Nephron (organoid): ENCODE data around the gene PRKCB.

Experiments used
- H3K27ac Mint-ChIP-seq, 3 experiments: 2 replicates each; pipeline ENCODE4 v1.8.0; 2020; ENCODE audit warnings: mixed read lengths in 3 of 3, mild to moderate bottlenecking in 2 of 3, moderate library complexity in 1 of 3
- H3K27me3 Mint-ChIP-seq: 2 replicates; pipeline ENCODE4 v1.8.0; 2021; ENCODE audit warnings: low read depth, mild to moderate bottlenecking, moderate library complexity, mixed read lengths
- H3K36me3 Mint-ChIP-seq: 2 replicates; pipeline ENCODE4 v1.8.0; 2020; ENCODE audit warnings: low read depth, mixed read lengths
- H3K4me1 Mint-ChIP-seq: 2 replicates; pipeline ENCODE4 v1.8.0; 2020; ENCODE audit warnings: mixed read lengths
- H3K4me3 Mint-ChIP-seq, 3 experiments: 2 replicates each; pipeline ENCODE4 v1.8.0; 2020; ENCODE audit warnings: mild to moderate bottlenecking in 3 of 3, mixed read lengths in 3 of 3, moderate library complexity in 2 of 3
- H3K9me3 Mint-ChIP-seq: 2 replicates; pipeline ENCODE4 v1.8.0; 2020; ENCODE audit warnings: mixed read lengths
- TF ChIP-seq, protein P1 (sequence below), 3 experiments: fragments of 200-600 bp; sonication (generic); IDR thresholded peaks; one replicate each; pipeline ENCODE4 v1.5.0; 2021; ENCODE audit warnings: antibody characterized with exemption in 3 of 3; ENCODE audit not compliant: unreplicated experiment in 3 of 3

The PRKCB gene

DNA sequence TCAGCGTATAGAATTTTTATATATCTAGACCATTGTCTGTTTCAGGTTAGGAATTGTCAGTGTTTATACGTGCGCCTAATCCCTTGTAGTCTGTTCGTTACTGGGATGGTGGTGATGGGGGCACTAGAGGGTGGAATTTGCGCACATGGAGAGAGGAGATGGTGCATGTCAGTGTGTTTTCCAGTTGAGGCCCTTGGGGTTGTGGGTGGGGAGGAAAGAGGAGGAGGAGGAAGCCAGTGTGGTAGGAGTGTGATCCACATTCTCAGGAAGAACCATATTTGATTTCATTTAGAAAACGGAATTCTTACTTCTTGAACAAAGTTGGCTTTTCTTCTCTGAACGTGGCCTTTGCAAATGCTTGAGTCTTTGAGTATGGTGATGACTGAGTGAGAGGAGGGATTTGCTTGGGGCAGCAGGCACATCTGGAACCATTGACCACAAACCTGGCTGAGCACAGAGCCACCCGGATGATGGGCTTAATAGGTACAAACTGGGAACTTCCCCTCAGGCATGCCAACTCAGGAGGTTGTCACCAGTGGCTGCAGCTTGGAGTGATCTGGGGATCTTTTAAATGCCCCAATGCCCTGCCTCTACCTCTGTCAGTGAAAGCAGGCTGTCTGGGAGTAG, 98.9 kb downstream of the PRKCB start:
- Mint-ChIP-seq H3K9me3 (no peaks in the 10 kb centered on the region), H3K27me3 (peaks cover 10% of the 10 kb centered on the region), H3K4me3 (no peak overlapping the region), H3K4me1 (peaks cover 4% of the 10 kb centered on the region), H3K36me3 (no peaks in the 10 kb centered on the region), H3K27ac (no peak overlapping the region)
- TF ChIP-seq, protein P1, sequence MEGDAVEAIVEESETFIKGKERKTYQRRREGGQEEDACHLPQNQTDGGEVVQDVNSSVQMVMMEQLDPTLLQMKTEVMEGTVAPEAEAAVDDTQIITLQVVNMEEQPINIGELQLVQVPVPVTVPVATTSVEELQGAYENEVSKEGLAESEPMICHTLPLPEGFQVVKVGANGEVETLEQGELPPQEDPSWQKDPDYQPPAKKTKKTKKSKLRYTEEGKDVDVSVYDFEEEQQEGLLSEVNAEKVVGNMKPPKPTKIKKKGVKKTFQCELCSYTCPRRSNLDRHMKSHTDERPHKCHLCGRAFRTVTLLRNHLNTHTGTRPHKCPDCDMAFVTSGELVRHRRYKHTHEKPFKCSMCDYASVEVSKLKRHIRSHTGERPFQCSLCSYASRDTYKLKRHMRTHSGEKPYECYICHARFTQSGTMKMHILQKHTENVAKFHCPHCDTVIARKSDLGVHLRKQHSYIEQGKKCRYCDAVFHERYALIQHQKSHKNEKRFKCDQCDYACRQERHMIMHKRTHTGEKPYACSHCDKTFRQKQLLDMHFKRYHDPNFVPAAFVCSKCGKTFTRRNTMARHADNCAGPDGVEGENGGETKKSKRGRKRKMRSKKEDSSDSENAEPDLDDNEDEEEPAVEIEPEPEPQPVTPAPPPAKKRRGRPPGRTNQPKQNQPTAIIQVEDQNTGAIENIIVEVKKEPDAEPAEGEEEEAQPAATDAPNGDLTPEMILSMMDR (IDR thresholded peaks at IDR 0.05; ENCODE audit: unreplicated experiment in 3 of 3), result no peak

DNA sequence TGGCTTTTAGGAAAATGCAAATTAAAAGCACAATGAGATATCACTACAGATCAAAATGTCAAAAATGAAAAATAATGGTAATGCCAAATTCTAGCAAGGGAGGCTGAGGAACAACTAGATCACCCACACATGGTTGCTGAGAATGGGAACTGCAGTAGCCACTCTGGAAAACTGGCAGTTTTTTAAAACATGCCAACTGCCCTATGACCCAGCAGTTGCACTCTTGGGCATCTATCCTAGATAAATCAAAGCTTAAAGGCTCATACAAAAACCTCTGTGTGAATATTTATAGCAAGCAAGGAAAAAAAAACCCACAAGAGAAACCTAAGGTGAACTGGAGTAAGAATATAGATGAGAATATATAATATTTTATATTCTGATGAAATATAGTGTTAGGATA, 104.3 kb downstream of the PRKCB start:
- Mint-ChIP-seq H3K27ac (no peak overlapping the region), H3K36me3 (no peaks in the 10 kb centered on the region), H3K4me3 (no peak overlapping the region), H3K27me3 (no peaks in the 10 kb centered on the region), H3K4me1 (peaks cover 5% of the 10 kb centered on the region), H3K9me3 (no peaks in the 10 kb centered on the region)
- TF ChIP-seq, protein P1 (IDR thresholded peaks at IDR 0.05; ENCODE audit: unreplicated experiment in 3 of 3), result no peak

DNA sequence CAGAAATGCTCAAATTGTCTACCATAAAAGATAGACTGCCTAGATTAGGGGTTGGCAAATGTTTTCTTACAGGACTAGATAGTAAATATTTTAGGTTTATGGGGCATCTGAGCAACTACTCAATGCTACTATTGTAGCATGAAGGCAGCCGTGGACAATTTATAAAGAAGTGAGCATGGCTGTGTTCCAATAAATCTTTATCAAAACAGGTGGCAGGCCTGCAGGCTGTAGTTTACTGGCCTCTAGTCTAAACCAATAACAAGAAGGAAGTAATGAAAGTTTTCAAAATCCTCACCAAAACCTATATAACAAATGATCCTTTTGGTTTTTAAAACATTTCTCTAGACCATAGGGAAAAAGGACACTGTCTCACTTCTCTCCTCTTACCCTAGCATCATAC, 105.2 kb downstream of the PRKCB start:
- H3K9me3 Mint-ChIP-seq, result no peaks in the 10 kb centered on the region

DNA sequence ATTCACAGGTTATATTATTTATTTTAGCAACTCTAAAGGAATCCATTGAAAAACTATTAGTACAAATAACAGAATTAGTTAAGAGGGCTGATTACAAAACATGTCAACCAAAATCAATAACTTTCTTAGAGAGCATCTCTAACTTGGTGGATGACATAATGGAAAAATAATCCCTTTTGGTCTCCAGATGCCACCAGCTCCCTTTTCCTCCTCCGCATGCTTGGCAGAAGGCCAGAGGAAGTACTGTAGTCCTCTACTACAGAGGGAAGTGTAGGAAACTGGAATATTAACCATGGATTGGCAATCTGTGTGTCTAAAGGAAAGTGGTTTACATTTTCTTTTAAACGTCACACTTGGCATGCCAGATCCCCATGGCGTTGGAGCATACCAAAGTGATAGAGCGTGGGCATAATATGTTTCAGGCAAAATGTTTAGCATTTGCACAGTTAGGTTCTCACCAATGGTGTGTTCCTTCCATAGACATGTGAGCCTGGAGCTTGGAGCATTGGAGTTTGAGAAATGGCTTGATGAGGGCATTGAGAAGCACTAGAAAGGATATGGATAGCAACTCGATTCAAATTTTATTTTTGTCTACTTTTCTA, 106.3 kb downstream of the PRKCB start:
- no peaks in the 10 kb centered on the region for H3K36me3 Mint-ChIP-seq
- TF ChIP-seq, protein P1 (IDR thresholded peaks at IDR 0.05; ENCODE audit: unreplicated experiment in 3 of 3), result no peak
- no peak overlapping the region for H3K4me3 Mint-ChIP-seq
- H3K27me3 Mint-ChIP-seq, result peaks cover 4% of the 10 kb centered on the region
- H3K9me3 Mint-ChIP-seq, result no peaks in the 10 kb centered on the region
- H3K27ac Mint-ChIP-seq, result no peak overlapping the region
- H3K4me1 Mint-ChIP-seq, result peaks cover 5% of the 10 kb centered on the region

More for the DNA sequence above, 105.2 kb downstream of the PRKCB start:
- Mint-ChIP-seq H3K36me3 (no peaks in the 10 kb centered on the region), H3K27me3 (peaks cover 4% of the 10 kb centered on the region), H3K4me1 (peaks cover 5% of the 10 kb centered on the region), H3K4me3 (no peak overlapping the region), H3K27ac (no peak overlapping the region)
- TF ChIP-seq, protein P1 (IDR thresholded peaks at IDR 0.05; ENCODE audit: unreplicated experiment in 3 of 3), result no peak

DNA sequence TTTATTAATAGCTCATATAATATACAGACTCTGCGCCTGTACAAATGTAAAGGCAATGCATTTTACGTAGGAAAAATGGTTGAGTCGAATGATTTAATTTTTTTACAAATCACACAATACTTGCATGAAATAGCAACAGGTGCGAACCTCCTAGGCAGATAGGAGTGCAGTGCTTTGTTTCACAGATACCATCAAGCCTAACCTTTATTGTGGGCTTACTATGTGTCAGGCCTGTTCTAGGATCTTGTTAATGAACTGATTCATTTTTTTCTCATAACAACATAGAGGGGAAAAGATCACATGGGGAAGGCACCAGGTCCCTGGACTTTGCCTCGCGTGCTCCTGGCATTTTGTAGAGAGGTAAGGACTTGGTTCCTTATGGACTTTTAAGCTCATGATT, 107.8 kb downstream of the PRKCB start:
- Mint-ChIP-seq H3K27me3 (peaks cover 4% of the 10 kb centered on the region), H3K27ac (no peak overlapping the region), H3K36me3 (no peaks in the 10 kb centered on the region), H3K4me3 (no peak overlapping the region), H3K4me1 (peaks cover 5% of the 10 kb centered on the region), H3K9me3 (no peaks in the 10 kb centered on the region)
- TF ChIP-seq, protein P1 (IDR thresholded peaks at IDR 0.05; ENCODE audit: unreplicated experiment in 3 of 3), result no peak

DNA sequence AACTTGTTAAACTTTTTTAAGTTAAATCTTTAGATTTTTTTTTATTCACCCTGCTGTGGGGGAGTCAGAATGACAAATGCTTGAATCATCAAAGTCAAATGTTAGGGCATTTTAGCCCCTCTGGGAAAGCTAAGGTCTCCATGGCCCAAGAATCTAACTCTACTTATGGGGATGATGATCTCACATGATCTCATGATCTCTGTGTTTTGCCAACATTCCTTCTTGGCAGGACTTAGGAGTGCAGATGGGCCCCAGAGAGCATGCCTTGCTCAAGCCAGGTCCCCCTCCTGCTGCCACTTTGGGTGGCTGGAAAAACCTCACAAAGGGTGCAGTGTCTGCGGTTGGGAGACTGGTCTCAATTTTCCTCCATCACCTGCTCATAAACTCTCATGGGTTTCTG, 108.6 kb downstream of the PRKCB start:
- H3K4me1 Mint-ChIP-seq, result peaks cover 5% of the 10 kb centered on the region
- no peak overlapping the region for H3K4me3 Mint-ChIP-seq
- no peak overlapping the region for H3K27ac Mint-ChIP-seq
- H3K9me3 Mint-ChIP-seq, result no peaks in the 10 kb centered on the region
- H3K27me3 Mint-ChIP-seq, result peaks cover 4% of the 10 kb centered on the region
- TF ChIP-seq, protein P1 (IDR thresholded peaks at IDR 0.05; ENCODE audit: unreplicated experiment in 3 of 3), result no peak
- no peaks in the 10 kb centered on the region for H3K36me3 Mint-ChIP-seq
